ENCODE measurements around the gene BAG3. TPM values are rescaled to one million over a fixed set of nuclear protein-coding genes. Genes with fewer than 3 reads are reported as not detected.

BAG3 gene
- total and polyA plus RNA-seq, 9 of the 15 experiments (the other 6 are each of a cell fraction or from before 2014, with no cell fraction given) = 2.6 to 27.4 (median 7.2) TPM

DNA sequence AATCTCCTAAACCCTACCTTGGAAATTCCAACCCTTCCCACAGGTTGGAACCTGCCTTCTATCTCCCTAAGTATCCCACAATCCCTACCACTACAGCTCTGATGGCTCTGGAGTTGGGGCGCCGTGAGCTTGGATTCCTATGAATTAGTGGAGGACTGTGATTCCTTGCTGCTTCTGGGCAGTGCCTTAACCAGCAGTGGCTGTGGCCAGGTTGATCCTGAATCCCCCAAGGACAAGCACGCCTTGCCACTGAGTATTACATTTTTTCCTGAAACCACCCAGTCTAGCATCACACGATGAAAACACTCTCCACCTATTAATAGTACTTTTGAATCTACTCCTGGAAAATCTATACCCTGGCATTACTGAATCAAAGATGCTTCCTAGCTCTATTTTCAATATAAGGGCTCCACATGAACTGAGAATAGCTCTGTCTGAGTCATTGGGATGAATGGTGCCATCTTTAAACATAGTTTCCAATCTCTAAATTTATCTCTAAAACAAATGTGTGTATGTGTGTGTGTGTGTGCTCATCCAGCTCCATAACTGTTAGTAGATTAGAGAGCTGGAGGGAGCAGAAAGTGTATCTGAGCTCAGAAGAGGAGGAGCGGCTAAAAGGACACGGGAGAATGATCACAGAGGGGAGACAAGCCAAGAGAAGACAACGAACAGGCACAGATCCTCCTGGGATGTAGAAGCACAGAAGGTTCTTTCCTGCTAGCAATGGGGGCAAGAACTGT, 62.7 kb downstream of the BAG3 start (continued):
- TF ChIP-seq ETV1 (tag; conservative IDR thresholded peaks at IDR 0.05; ENCODE audit: low read depth) = no peak
- TF ChIP-seq, protein P1, sequence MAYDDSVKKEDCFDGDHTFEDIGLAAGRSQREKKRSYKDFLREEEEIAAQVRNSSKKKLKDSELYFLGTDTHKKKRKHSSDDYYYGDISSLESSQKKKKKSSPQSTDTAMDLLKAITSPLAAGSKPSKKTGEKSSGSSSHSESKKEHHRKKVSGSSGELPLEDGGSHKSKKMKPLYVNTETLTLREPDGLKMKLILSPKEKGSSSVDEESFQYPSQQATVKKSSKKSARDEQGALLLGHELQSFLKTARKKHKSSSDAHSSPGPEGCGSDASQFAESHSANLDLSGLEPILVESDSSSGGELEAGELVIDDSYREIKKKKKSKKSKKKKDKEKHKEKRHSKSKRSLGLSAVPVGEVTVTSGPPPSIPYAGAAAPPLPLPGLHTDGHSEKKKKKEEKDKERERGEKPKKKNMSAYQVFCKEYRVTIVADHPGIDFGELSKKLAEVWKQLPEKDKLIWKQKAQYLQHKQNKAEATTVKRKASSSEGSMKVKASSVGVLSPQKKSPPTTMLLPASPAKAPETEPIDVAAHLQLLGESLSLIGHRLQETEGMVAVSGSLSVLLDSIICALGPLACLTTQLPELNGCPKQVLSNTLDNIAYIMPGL (CRISPR knock-in tag; IDR thresholded peaks at IDR 0.05) = no peak
- TF ChIP-seq, protein P2, sequence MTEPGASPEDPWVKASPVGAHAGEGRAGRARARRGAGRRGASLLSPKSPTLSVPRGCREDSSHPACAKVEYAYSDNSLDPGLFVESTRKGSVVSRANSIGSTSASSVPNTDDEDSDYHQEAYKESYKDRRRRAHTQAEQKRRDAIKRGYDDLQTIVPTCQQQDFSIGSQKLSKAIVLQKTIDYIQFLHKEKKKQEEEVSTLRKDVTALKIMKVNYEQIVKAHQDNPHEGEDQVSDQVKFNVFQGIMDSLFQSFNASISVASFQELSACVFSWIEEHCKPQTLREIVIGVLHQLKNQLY (CRISPR knock-in tag; conservative IDR thresholded peaks at IDR 0.05) = no peak

DNA sequence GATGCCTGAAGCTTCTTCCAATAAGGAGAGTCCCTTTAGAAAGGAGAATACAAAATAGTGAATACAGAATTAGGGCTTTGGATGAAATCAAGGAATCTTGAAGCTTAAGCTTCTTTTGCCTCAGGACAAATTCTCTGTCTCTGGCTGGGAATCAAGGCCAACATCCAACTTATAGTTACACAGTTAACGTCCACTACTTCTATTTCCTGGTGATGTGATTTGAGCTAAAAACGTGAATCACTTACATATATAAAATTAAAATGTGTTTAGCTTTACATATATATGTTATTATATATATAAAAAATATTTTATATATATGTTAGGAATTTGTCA, 63.3 kb downstream of the BAG3 start:
- Histone ChIP-seq H3K27me3 (ENCODE audit: control insufficient read depth in 2 of 2, insufficient read depth in 2 of 2, low read length in 2 of 2) (no peaks in the 10 kb centered on the region), H3K9ac (ENCODE audit: insufficient read depth in 1 of 2, low read depth in 2 of 2, low read length in 2 of 2) (no peak overlapping the region), H3K36me3 (ENCODE audit: control insufficient read depth, insufficient read depth, low read length) (no peaks in the 10 kb centered on the region), H3K4me1 (replicated peaks in 1 of 2; ENCODE audit: control insufficient read depth in 2 of 2, insufficient read depth in 2 of 2, low read length in 2 of 2) (no peaks in the 10 kb centered on the region), H3K4me2 (ENCODE audit: insufficient read depth, low read length) (no peak overlapping the region), H2AFZ (ENCODE audit: low read depth, low read length) (peak overlapping the region; percentile 40; the same call in 1 of the 2 replicates), H3K9me1 (ENCODE audit: control insufficient read depth, insufficient read depth, low read length) (no peaks in the 10 kb centered on the region), H3K79me2 (ENCODE audit: control insufficient read depth, insufficient read depth, low read length) (no peaks in the 10 kb centered on the region), H4K20me1 (replicated peaks; ENCODE audit: control insufficient read depth, insufficient read depth, low read length) (no peaks in the 10 kb centered on the region), H3K27ac (ENCODE audit: extremely low read depth, low read depth, low read length) (no peak overlapping the region), H3K4me3 (no peak overlapping the region), H3K9me3 (replicated peaks; ENCODE audit: control insufficient read depth, insufficient read depth, low read depth, low read length) (no peaks in the 10 kb centered on the region)
- no TSS peak for BruUV-seq (replicated peaks)
- in situ Hi-C loops (cut with MboI) (no loop called here), intact Hi-C loops (cut with micrococcal nuclease) (no loop called here)
- 13% methylated on average over 2 of the region's 2 CpGs for WGBS (ENCODE audit: insufficient coverage, low coverage, missing lambda C conversion rate)
- ATAC-seq (no peak), DNase-seq (ENCODE audit: extremely low read depth in 1 of 4, low spot score in 3 of 4) (no peak), FAIRE-seq (no peak)
- ChIA-PET CTCF (ENCODE audit: low intra/inter-chr PET ratio) (no interaction called here), POLR2A (interaction anchor here (1.0 to 1.8 kb wide), 2 partner anchors 11 kb away, joined by 4 to 6 read pairs; partner anchors contain the start of gene INPP5F)
- TF ChIP-seq ZFP36 (IDR thresholded peaks at IDR 0.05; ENCODE audit: low read depth, low read length, partially characterized antibody) (no peak), LEF1 (IDR thresholded peaks at IDR 0.05) (no peak), ZFP30 (CRISPR knock-in tag; IDR thresholded peaks at IDR 0.05; ENCODE audit: borderline replicate concordance) (no peak), ATF1 (CRISPR knock-in tag; IDR thresholded peaks at IDR 0.05) (no peak), ATF1 (tag; IDR thresholded peaks at IDR 0.05) (no peak), MXI1 (IDR thresholded peaks at IDR 0.05; ENCODE audit: low read depth, low read length) (no peak), BMI1 (IDR thresholded peaks at IDR 0.05; ENCODE audit: low read length) (no peak), MECOM (CRISPR knock-in tag; IDR thresholded peaks at IDR 0.05) (no peak), MCM2 (IDR thresholded peaks at IDR 0.05; ENCODE audit: low read depth) (no peak), EHMT2 (IDR thresholded peaks at IDR 0.05) (no peak), TAF9B (IDR thresholded peaks at IDR 0.05; ENCODE audit: partially characterized antibody) (no peak), HDAC1 (IDR thresholded peaks at IDR 0.05) (no peak), ZNF707 (CRISPR knock-in tag; conservative IDR thresholded peaks at IDR 0.05) (no peak)
- TF ChIP-seq, protein P3, sequence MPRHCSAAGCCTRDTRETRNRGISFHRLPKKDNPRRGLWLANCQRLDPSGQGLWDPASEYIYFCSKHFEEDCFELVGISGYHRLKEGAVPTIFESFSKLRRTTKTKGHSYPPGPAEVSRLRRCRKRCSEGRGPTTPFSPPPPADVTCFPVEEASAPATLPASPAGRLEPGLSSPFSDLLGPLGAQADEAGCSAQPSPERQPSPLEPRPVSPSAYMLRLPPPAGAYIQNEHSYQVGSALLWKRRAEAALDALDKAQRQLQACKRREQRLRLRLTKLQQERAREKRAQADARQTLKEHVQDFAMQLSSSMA (CRISPR knock-in tag; IDR thresholded peaks at IDR 0.05) = no peak
- TF ChIP-seq, protein P4, sequence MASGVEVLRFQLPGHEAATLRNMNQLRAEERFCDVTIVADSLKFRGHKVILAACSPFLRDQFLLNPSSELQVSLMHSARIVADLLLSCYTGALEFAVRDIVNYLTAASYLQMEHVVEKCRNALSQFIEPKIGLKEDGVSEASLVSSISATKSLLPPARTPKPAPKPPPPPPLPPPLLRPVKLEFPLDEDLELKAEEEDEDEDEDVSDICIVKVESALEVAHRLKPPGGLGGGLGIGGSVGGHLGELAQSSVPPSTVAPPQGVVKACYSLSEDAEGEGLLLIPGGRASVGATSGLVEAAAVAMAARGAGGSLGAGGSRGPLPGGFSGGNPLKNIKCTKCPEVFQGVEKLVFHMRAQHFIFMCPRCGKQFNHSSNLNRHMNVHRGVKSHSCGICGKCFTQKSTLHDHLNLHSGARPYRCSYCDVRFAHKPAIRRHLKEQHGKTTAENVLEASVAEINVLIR (CRISPR knock-in tag; IDR thresholded peaks at IDR 0.05) = no peak
